ENCODE results near the gene FBXL16. TPM values are rescaled to one million over a fixed set of nuclear protein-coding genes. Genes with fewer than 3 reads are reported as not detected.
A peak's percentile ranks its signal among the peaks of the same experiment; 100 is the strongest.

FBXL16 gene
- total RNA-seq, 4 donors from 2014 or later = 0.42 to 1.2 (median 0.51) TPM

DNA sequence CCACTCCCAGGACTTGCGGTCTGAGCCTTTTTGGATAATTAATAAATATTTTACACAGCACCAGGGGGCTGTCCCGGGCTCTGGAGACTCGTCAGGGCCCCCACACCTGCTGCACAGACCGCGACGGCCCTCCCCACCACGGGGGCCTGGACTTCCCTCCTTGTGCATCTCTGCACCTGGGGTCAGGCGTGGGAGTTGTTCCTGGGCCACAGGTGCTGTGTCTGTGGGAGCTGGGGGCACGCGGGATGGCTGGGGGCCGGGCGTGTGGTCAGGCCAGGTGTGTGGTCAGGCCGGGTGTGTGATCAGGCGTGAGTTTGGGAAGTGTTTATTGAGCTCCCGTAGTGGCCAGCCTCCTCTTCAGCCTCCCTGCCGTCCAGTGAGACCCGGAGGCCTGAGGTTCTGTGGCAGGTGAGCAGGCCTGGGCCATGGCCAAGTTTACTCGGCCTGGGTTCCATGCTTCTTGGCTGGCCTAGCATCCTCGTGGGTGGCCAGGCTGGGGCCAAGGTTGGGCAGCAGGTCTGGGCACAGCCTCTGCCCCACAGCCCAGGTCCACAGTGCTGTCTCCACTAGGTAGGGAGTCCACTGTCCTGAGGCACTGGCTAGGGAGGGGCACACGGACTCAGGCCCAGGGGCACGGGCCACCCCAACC, 27.3 kb downstream of the FBXL16 start:
- intact Hi-C loops (cut with DNase I) = no loop called here
- H3K4me3 ChIP-seq = no peak overlapping the region
- H3K4me1 ChIP-seq = peaks cover 45 to 66% (median 57%) of the 10 kb centered on the region in 4 donors
- TF ChIP-seq POLR2AphosphoS5 (IDR thresholded peaks at IDR 0.05) = no peak
- TF ChIP-seq, protein P1, sequence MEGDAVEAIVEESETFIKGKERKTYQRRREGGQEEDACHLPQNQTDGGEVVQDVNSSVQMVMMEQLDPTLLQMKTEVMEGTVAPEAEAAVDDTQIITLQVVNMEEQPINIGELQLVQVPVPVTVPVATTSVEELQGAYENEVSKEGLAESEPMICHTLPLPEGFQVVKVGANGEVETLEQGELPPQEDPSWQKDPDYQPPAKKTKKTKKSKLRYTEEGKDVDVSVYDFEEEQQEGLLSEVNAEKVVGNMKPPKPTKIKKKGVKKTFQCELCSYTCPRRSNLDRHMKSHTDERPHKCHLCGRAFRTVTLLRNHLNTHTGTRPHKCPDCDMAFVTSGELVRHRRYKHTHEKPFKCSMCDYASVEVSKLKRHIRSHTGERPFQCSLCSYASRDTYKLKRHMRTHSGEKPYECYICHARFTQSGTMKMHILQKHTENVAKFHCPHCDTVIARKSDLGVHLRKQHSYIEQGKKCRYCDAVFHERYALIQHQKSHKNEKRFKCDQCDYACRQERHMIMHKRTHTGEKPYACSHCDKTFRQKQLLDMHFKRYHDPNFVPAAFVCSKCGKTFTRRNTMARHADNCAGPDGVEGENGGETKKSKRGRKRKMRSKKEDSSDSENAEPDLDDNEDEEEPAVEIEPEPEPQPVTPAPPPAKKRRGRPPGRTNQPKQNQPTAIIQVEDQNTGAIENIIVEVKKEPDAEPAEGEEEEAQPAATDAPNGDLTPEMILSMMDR (IDR thresholded peaks at IDR 0.05) = no peak
- no peak for TF ChIP-seq EP300 (IDR thresholded peaks at IDR 0.05)
- TF ChIP-seq POLR2A (IDR thresholded peaks at IDR 0.05; ENCODE audit: low read depth) = no peak
- no peak for DNase-seq (ENCODE audit: extremely low spot score)
- 79% methylated on average over 11 of the region's 21 CpGs for WGBS
- H3K27ac ChIP-seq (replicated peaks in 1 of 4) = peak overlapping the region in 1 of 4 donors; percentile 96
- peaks cover 20 to 29% (median 29%) of the 10 kb centered on the region in 4 donors for H3K36me3 ChIP-seq
- H3K27me3 ChIP-seq = peaks cover 0 to 5% (median 0%) of the 10 kb centered on the region in 4 donors
- H3K9me3 ChIP-seq = no peaks in the 10 kb centered on the region

DNA sequence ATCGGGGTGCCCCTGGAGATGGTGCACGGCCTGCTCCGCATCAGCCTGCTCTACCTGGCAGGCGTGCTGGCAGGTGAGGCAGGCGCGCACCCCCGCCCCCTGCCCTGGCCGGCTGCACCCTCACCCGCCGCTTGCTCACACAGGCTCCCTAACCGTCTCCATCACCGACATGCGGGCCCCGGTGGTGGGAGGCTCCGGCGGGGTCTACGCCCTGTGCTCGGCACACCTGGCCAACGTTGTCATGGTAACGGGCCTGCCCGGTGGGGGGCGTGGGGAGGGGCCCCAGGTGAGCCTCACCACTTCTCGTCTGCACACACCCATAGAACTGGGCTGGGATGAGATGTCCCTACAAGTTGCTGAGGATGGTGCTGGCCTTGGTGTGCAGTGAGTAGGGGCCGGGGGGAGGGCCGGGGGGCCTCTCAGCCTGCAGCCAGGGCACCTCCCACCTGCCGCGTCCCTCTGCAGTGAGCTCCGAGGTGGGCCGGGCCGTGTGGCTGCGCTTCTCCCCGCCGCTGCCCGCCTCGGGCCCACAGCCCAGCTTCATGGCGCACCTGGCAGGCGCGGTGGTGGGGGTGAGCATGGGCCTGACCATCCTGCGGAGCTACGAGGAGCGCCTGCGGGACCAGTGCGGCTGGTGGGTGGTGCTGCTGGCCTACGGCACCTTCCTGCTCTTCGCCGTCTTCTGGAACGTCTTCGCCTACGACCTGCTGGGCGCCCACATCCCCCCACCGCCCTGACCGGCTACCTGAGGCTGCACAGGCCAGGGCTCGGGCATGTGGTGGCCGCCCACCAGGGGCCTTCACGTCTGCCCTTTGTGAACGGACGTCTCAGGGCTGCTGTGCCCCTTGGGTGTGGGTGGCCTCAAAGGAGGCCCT, 28.0 kb downstream of the FBXL16 start:
- Histone ChIP-seq H3K27ac (replicated peaks in 1 of 4) (no peak overlapping the region), H3K9me3 (no peaks in the 10 kb centered on the region), H3K36me3 (peaks cover 22 to 29% (median 29%) of the 10 kb centered on the region in 4 donors), H3K27me3 (peaks cover 0 to 5% (median 0%) of the 10 kb centered on the region in 4 donors), H3K4me1 (peaks cover 37 to 58% (median 50%) of the 10 kb centered on the region in 4 donors), H3K4me3 (no peak overlapping the region)
- TF ChIP-seq, protein P1 (IDR thresholded peaks at IDR 0.05) = no peak
- no peak for TF ChIP-seq POLR2A (IDR thresholded peaks at IDR 0.05; ENCODE audit: low read depth)
- no peak for TF ChIP-seq POLR2AphosphoS5 (IDR thresholded peaks at IDR 0.05)
- no peak for TF ChIP-seq EP300 (IDR thresholded peaks at IDR 0.05)
- DNase-seq (ENCODE audit: extremely low spot score) = no peak
- WGBS = 65% methylated on average over 21 of the region's 57 CpGs
- intact Hi-C loops (cut with DNase I) = no loop called here

DNA sequence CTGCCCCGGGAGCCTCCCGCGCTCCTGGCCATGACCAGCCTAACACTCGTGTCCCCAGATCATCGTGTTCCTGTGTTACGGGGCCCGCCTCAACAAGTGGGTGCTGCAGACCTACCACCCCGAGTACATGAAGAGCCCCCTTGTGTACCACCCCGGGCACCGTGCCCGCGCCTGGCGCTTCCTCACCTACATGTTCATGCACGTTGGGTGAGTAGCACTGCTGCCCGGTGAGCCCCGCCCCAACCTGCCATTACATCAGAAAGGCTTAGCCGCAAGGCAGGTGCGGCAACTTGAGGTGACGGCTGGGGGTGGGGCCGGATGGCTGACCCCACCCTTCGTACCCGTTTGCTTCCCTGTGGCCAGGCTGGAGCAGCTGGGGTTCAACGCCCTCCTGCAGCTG, 28.7 kb downstream of the FBXL16 start:
- DNase-seq (ENCODE audit: extremely low spot score) = no peak
- intact Hi-C loops (cut with DNase I) = no loop called here
- 80% methylated on average over 21 of the region's 23 CpGs for WGBS

DNA sequence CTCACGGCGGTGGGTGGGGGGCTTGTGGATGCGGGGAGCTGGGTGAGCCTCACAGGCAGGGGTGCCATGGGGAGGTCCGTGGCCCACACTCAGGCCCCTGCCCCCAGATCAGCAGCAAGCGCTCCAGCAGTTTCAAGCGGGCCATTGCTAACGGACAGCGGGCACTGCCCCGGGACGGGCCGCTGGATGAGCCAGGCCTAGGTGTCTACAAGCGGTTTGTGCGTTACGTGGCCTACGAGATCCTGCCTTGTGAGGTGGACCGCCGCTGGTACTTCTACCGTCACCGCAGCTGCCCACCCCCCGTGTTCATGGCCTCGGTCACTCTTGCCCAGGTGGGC, 29.1 kb downstream of the FBXL16 start:
- peaks cover 22 to 29% (median 29%) of the 10 kb centered on the region in 4 donors for H3K36me3 ChIP-seq
- TF ChIP-seq POLR2AphosphoS5 (IDR thresholded peaks at IDR 0.05) = no peak
- no peak for TF ChIP-seq POLR2A (IDR thresholded peaks at IDR 0.05; ENCODE audit: low read depth)
- TF ChIP-seq, protein P1 (IDR thresholded peaks at IDR 0.05) = no peak
- TF ChIP-seq EP300 (IDR thresholded peaks at IDR 0.05) = no peak
- peaks cover 27 to 48% (median 39%) of the 10 kb centered on the region in 4 donors for H3K4me1 ChIP-seq

More for the DNA sequence above, 28.7 kb downstream of the FBXL16 start:
- Histone ChIP-seq H3K27me3 (peaks cover 0 to 5% (median 0%) of the 10 kb centered on the region in 4 donors), H3K4me1 (peaks cover 30 to 52% (median 43%) of the 10 kb centered on the region in 4 donors), H3K4me3 (no peak overlapping the region), H3K9me3 (no peaks in the 10 kb centered on the region), H3K27ac (replicated peaks in 1 of 4) (no peak overlapping the region), H3K36me3 (peaks cover 22 to 29% (median 29%) of the 10 kb centered on the region in 4 donors)
- TF ChIP-seq POLR2A (IDR thresholded peaks at IDR 0.05; ENCODE audit: low read depth) = no peak
- TF ChIP-seq, protein P1 (IDR thresholded peaks at IDR 0.05) = no peak
- no peak for TF ChIP-seq EP300 (IDR thresholded peaks at IDR 0.05)
- TF ChIP-seq POLR2AphosphoS5 (IDR thresholded peaks at IDR 0.05) = no peak

More for the DNA sequence above, 29.1 kb downstream of the FBXL16 start:
- WGBS = 80% methylated on average over 2 of the region's 21 CpGs
- Histone ChIP-seq H3K4me3 (no peak overlapping the region), H3K27ac (replicated peaks in 1 of 4) (no peak overlapping the region), H3K27me3 (peaks cover 0 to 5% (median 0%) of the 10 kb centered on the region in 4 donors), H3K9me3 (no peaks in the 10 kb centered on the region)
- intact Hi-C loops (cut with DNase I) = no loop called here
- DNase-seq (ENCODE audit: extremely low spot score) = no peak
